ENCODE data around the gene TXNDC5.

Gene TXNDC5

DNA sequence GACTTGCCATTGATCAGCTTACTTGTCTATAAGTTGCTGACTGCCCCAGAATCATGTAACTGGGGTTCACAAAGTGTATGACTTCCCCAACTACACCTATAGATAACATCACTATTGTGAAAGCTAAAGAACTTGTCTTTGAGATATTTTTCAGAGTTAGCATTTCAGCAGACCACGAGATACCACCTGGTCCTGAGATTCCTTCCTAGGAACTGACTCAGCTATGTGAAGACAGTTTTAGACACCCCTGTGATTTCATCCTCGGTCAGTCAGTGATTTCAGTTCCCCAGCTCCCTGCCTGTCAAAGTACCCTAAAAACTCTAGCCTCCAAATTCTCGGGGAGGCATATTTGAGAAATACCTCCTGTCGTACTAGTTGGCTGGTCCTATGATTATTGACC, 62.4 kb downstream of the TXNDC5 start:
- DNase-seq (ENCODE audit: low read depth) = no peak

DNA sequence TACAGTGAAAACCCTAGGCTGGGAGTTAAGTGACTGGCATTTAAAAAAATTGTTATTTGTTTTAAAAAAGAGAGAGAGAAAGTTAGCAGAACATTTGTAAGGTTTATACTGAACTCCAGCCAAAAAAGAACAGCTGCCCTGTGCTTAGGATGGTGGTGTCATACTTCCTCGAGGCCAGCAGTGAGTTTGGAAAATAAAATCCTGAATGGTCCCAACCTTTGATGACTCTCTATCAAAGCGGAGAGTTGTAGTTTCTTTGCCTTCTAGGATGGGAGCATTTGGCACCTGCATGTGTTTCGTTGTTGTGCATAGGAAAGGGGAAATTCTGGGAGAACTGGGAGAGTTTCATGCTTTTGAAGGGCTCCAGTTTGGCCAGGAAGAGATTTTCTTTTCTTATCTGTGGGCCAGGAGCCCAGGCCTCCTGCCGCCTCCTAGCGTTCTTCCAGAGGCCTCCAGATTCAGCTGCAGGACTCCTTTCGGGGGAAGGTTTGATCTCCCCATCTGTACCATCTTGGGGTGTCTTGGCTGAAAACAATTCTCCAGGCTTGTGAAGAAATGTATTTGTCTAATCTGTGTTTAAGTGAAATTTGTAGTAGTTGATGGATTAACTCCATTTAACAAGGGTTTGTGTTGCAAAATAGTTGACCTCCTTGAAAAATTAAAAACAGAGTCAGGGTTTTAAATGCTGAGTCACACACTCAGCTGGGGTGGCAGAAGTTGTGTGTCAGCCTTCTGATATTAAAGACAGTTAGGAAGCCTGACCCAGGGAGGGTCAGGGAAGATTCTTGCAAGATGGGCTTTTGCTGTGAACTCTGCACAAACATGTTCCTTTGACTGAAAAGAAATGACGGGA, 63.4 kb downstream of the TXNDC5 start:
- peak; percentile 49 for DNase-seq (ENCODE audit: low read depth)

DNA sequence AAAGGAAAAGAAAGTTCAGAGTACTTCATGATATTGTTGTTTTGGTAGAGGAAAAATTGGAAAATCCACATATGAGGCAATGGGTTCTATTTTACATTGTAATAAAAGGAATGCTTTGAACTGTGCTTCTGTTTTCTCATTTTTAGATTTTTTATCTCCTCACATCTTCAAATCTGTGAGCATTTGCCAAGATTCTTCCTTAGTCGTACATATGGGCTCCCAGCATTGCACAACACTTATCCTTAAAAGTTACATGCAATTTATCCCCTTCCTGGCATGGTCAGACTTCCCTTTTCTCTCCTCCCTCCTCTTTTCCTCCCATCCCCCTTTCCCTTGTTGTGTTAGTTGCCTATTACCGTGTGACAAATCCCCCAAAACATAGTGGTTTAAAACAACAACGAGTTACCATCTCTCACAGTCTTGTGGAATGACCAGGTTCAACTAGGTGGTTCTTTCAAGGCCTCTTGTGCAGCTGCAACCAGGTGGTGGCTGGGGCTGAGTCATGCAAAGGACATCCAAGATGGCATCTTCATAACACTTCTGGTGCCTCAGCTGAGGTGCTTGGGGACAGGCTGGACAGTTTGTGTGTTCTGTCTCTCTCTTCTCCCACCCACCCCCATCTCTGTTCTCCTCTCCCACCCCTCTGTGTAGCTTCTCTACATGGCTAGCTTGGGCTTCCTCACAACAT, 68.7 kb downstream of the TXNDC5 start:
- DNase-seq (ENCODE audit: low read depth) = peak; percentile 20

DNA sequence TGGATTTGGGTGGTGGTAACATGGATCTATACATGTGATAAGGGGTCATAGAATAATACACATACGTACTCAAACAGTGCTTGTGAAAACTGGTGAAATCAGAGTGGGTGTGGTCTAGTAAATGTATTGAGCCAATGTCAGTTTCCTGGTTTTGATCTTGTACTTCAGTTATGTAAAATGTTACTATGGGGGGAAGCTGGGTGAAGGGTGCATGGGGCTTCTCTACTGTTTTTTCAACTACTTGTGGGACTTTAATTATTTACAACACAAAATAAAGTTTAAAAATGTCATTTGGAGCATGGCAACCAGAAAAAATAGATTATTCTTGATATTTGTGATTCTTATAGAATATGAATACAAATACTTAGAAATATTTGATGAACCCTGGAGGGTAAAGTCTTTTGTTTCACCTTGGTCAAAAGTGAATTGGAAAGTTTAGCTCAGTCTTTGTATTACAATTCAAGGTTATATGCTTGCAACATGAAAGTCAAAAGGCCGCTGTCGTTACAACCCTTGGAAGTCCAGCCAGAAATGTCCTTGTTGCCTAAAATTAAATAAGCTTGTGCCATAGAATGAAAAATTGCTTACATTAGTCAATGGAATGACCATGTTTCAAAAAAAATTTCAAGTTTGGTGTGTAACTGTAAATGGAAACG, 74.1 kb downstream of the TXNDC5 start:
- DNase-seq (ENCODE audit: low read depth) = no peak

DNA sequence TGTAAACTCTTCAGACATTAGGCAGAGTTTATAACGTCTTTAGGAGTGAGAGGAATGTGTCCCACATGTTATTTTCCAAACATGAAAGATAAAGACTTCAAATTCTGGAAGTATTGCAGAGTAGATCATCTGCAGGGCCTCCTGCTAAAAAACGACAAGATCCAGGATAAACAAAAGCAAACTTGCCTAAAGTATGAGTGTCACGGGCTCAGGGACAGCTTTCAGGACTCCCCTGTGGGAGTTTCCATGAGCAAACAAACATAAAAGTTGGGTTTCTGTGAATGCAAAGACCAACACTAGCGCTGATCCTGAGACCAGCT, 76.9 kb downstream of the TXNDC5 start:
- DNase-seq (ENCODE audit: low read depth) = no peak

DNA sequence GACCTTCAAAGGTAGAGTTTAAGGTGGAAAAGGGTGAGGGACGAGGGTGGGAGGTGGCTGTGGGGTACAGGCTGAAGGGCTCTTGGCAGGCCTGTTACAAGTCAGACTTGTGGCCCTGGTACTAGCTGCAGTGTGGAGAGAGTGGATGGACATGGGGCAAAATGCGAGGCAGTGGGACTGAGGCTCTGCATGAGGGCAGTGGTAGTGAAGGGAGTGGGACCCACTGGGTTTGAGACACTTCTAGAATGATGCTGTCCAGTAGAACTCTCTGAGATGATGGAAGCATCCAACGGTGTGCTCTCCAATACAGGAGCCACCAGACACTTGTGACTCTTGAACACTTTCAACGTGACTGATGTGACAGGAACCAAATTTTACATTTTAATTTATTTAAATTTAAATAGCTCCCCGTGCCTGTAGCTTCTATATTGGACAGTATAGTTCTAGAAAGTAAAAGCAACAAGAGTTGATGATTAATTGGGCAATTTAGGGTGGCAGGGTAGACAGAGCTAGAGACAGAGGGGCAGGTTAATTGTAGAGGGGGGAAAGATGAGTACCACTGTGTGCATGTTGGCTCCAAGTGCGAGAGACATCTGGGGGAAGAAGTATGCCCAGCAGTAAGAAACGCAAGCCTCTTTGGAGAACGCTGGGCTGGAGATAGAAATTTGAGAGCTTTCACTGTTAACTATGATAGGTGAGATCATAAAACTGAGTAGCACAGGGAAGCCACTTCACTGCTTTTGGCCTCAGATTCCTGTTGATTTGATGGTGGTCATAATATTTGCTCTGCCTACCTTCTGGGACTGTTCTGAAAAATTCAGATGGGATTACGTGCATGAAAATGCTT, 77.5 kb downstream of the TXNDC5 start:
- DNase-seq (ENCODE audit: low read depth) = no peak
